GM18511 (cell line): ENCODE results near the gene TMEM190.
"Not testable (repeated sequence)": the region's sequence is repeated elsewhere in the genome, so short reads cannot be mapped to it uniquely, and the experiment has no call there.

Experiments
- ATAC-seq: cut with Tn5 transposase; IDR thresholded peaks from one replicate; pipeline ENCODE4 v1.9.1; 2021; ENCODE audit warnings: mild to moderate bottlenecking, moderate library complexity; ENCODE audit not compliant: unreplicated experiment

Gene TMEM190

GRCh38 chr19:55418185-55418584, 41.6 kb downstream of the TMEM190 start:
- ATAC-seq, result no peak

GRCh38 chr19:55419103-55419502, 42.5 kb downstream of the TMEM190 start:
- no peak for ATAC-seq

DNA sequence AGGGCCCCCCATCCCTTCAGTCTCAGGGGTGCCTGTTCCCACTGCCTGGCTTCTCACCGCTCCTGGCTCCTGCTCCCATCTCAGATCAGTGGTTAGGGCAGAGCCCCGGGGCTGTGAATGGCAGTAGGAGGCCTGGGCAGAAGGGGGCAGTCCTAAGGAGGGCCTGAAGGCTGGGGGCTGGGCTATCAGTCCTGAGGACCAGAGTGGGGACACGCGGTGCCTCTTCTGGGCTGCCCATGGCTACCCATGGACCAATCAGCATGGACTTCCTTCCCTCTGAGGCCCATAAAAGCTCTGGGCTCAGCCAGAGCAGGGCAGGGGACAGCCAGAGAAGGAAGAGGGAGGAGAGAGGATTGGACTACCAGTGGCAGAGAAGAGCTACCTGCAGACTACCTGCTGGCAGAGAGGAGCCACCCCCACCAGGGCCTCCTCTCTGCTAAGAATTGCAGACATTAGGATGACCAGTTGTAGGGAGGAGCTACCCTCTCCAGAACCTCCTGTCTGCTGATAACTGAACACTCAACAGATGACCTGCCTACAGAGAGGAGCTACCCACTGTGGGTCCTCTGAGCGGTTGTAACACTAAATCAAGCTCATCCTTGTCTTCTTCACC, 43.1 kb downstream of the TMEM190 start:
- no peak for ATAC-seq

GRCh38 chr19:55421281-55421680, 44.7 kb downstream of the TMEM190 start:
- not testable (repeated sequence) for ATAC-seq

- no peak for ATAC-seq
Measured at GRCh38 chr19:55423225-55424005, 46.8 kb downstream of the TMEM190 start.

DNA sequence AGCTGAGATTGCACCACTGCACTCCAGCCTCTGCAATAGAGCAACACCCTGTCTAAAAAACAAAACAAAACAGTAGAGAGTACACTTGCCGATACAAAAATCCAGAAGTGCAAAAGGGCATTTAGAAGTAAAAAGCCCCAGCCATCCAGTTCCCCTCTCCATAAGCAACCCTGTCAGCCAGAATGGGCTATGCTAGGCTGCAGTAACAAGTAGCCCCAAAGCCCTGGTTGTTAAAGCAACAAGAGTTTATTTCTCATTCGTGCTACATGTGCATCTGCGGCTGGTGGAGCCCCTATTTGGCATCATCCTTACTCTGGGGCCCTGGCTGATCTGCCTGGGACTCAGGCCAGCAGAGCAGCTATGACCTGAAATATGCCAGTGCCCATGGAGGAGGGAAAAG, 47.9 kb downstream of the TMEM190 start:
- ATAC-seq, result no peak

DNA sequence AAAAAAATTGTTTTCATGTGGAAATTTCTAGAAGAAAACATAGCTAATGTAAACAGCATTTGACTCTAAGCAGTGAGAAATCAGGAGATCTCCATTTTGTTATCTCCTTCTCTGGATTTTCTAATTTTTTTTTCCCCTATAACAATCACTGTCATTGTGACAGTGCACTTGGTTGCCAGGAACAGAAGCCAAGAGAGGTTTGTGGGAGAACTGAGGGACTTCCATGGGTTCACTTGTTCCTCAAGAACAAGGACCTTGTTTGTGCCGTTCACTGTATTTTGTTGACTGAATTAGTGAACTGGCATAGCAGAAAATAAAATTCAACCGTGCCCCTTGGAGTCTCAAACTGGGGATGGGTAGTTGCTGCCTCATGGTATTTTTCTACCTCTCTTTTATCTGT, 49.4 kb downstream of the TMEM190 start:
- no peak for ATAC-seq
